ENCODE results near the gene RENBP.

DNA sequence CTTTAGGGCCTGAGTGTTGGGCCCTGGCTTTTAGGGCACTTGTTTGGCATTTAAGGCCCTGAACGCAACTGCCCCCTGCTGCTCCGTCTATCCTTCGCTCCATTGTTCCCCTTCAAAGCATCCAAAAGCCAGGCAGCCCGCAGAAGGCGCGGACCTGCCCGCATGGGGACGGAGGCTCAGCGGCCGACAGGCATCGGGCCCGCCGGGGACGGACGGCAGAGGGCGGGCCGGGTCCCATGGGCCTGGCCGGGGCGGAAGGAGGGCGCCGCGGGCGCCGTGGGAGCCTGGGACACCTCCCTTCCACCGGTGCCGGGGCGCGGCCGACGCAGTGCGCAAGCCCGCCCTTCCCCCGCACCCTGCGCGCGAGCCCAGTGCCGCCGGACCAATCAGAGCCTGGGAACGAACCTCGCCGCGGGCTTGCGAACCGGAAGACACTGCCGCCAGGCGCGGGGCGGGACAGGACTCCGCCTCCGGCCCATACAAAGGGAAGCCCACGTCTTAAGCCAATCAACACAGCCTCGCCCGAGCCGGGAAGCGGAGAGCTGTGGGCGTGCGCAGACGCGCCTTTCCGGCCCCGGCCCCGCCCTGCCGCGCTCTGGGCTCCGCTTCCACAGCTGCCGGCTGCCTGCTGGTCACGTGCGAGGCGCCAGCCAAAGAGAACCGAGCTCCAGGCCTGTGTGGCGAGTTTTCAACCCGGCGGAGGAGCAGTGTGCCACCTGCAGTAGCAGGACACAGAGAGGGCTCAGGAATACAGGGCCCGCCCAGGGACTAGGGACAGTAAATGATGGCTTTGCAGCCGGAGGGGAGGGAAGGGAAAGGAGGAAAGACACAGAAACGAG is 16.3 kb downstream of the RENBP start:
- TF ChIP-seq EZH2phosphoT487 (IDR thresholded peaks at IDR 0.05; ENCODE audit: borderline replicate concordance): no peak
- TF ChIP-seq, protein P1, sequence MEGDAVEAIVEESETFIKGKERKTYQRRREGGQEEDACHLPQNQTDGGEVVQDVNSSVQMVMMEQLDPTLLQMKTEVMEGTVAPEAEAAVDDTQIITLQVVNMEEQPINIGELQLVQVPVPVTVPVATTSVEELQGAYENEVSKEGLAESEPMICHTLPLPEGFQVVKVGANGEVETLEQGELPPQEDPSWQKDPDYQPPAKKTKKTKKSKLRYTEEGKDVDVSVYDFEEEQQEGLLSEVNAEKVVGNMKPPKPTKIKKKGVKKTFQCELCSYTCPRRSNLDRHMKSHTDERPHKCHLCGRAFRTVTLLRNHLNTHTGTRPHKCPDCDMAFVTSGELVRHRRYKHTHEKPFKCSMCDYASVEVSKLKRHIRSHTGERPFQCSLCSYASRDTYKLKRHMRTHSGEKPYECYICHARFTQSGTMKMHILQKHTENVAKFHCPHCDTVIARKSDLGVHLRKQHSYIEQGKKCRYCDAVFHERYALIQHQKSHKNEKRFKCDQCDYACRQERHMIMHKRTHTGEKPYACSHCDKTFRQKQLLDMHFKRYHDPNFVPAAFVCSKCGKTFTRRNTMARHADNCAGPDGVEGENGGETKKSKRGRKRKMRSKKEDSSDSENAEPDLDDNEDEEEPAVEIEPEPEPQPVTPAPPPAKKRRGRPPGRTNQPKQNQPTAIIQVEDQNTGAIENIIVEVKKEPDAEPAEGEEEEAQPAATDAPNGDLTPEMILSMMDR (conservative IDR thresholded peaks at IDR 0.05; ENCODE audit: low read length): 0 out of 2 replicates have a peak, but pooled peaks have one; percentile 13
